ENCODE data around the gene PCGF1.

The PCGF1 gene

GRCh38 chr2:74507145-74507925, at the start of gene PCGF1:
TSS of gene PCGF1 (minus strand) at chr2:74507695. CDS start at chr2:74507668, 27 bp downstream.
- H3K4me1 ChIP-seq (ENCODE audit: control insufficient read depth in 5 of 5, insufficient read depth in 5 of 5, low read length in 5 of 5), result peaks cover 6 to 55% (median 53%) of the 10 kb centered on the region in 5 donors
- no peaks in the 10 kb centered on the region for H3K9me3 ChIP-seq (ENCODE audit: control insufficient read depth in 5 of 5, low read length in 5 of 5)
- H3K36me3 ChIP-seq (ENCODE audit: control insufficient read depth in 5 of 5, insufficient read depth in 5 of 5, low read length in 5 of 5), result peaks cover 0 to 14% (median 11%) of the 10 kb centered on the region in 5 donors
- H3K4me3 ChIP-seq (ENCODE audit: low read depth in 1 of 5, low read length in 5 of 5), result peak within 1 kb of the TSS; percentile 82 to 100 (median 99)
- peak within 1 kb of the TSS; percentile 83 to 96 (median 94) for H3K9ac ChIP-seq (ENCODE audit: low read length in 5 of 5)
- H3K27me3 ChIP-seq (ENCODE audit: control insufficient read depth in 5 of 5, insufficient read depth in 4 of 5, low read length in 5 of 5), result peaks cover 6 to 22% (median 17%) of the 10 kb centered on the region in 5 donors
- H3K27ac ChIP-seq (ENCODE audit: low read depth, low read length), result peak within 1 kb of the TSS; percentile 94

GRCh38 chr2:74556831-74557370, 49.4 kb upstream of the PCGF1 start:
- Histone ChIP-seq H3K4me3 (ENCODE audit: low read depth in 1 of 5, low read length in 5 of 5) (no peak overlapping the region), H3K27me3 (ENCODE audit: control insufficient read depth in 5 of 5, insufficient read depth in 4 of 5, low read length in 5 of 5) (peaks cover 0 to under 1% (median 0%) of the 10 kb centered on the region in 5 donors)

GRCh38 chr2:74556159-74556558, 48.7 kb upstream of the PCGF1 start:
- H3K9me3 ChIP-seq (ENCODE audit: control insufficient read depth in 5 of 5, low read length in 5 of 5), result no peaks in the 10 kb centered on the region
- H3K27me3 ChIP-seq (ENCODE audit: control insufficient read depth in 5 of 5, insufficient read depth in 4 of 5, low read length in 5 of 5), result no peaks in the 10 kb centered on the region
- peak overlapping the region; percentile 84 for H3K27ac ChIP-seq (ENCODE audit: low read depth, low read length)
- peaks cover 0 to 13% (median 9%) of the 10 kb centered on the region in 5 donors for H3K36me3 ChIP-seq (ENCODE audit: control insufficient read depth in 5 of 5, insufficient read depth in 5 of 5, low read length in 5 of 5)
- peak overlapping the region in 3 of 5 donors; percentile 31 to 74 (median 72) for H3K9ac ChIP-seq (ENCODE audit: low read length in 5 of 5)
- peak overlapping the region in 2 of 5 donors; percentile 79 to 89 for H3K4me3 ChIP-seq (ENCODE audit: low read depth in 1 of 5, low read length in 5 of 5)
- H3K4me1 ChIP-seq (ENCODE audit: control insufficient read depth in 5 of 5, insufficient read depth in 5 of 5, low read length in 5 of 5), result peaks cover 0 to 58% (median 46%) of the 10 kb centered on the region in 5 donors

More at GRCh38 chr2:74556831-74557370, 49.4 kb upstream of the PCGF1 start:
- Histone ChIP-seq H3K36me3 (ENCODE audit: control insufficient read depth in 5 of 5, insufficient read depth in 5 of 5, low read length in 5 of 5) (peaks cover 0 to 13% (median 9%) of the 10 kb centered on the region in 5 donors), H3K4me1 (ENCODE audit: control insufficient read depth in 5 of 5, insufficient read depth in 5 of 5, low read length in 5 of 5) (peaks cover 0 to 58% (median 46%) of the 10 kb centered on the region in 5 donors), H3K9me3 (ENCODE audit: control insufficient read depth in 5 of 5, low read length in 5 of 5) (no peaks in the 10 kb centered on the region), H3K27ac (ENCODE audit: low read depth, low read length) (peak overlapping the region; percentile 84), H3K9ac (ENCODE audit: low read length in 5 of 5) (no peak overlapping the region)

DNA sequence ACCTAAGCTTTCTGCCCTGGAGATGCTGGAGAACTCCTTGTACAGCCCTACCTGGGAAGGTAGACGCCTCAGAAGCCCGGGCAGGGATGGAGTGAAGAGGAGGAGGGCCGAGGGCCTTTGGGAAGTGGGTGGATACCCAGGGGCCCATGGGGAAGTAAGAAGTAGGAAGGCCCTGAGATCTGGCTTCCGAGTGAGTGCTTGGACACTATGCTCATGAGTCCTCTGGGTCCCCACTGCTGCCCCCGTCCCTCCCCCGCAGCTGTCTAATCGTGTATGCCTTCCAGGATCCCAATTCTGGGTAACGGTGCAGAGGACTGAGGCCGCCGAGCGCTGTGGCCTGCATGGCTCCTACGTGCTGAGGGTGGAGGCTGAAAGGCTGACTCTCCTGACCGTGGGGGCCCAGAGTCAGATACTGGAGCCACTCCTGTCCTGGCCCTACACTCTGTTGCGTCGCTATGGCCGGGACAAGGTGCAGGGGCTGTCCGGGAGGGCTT, 48.2 kb upstream of the PCGF1 start:
- H3K36me3 ChIP-seq (ENCODE audit: control insufficient read depth in 5 of 5, insufficient read depth in 5 of 5, low read length in 5 of 5), result peaks cover 0 to 13% (median 9%) of the 10 kb centered on the region in 5 donors
- H3K4me3 ChIP-seq (ENCODE audit: low read depth in 1 of 5, low read length in 5 of 5), result peak overlapping the region; percentile 74 to 89 (median 87)
- H3K9ac ChIP-seq (ENCODE audit: low read length in 5 of 5), result peak overlapping the region in 4 of 5 donors; percentile 66 to 79 (median 73)
- peak overlapping the region; percentile 84 for H3K27ac ChIP-seq (ENCODE audit: low read depth, low read length)
- peaks cover 0 to 58% (median 46%) of the 10 kb centered on the region in 5 donors for H3K4me1 ChIP-seq (ENCODE audit: control insufficient read depth in 5 of 5, insufficient read depth in 5 of 5, low read length in 5 of 5)
- no peaks in the 10 kb centered on the region for H3K9me3 ChIP-seq (ENCODE audit: control insufficient read depth in 5 of 5, low read length in 5 of 5)
- H3K27me3 ChIP-seq (ENCODE audit: control insufficient read depth in 5 of 5, insufficient read depth in 4 of 5, low read length in 5 of 5), result no peaks in the 10 kb centered on the region

GRCh38 chr2:74554820-74555531, 47.5 kb upstream of the PCGF1 start:
- Histone ChIP-seq H3K4me3 (ENCODE audit: low read depth in 1 of 5, low read length in 5 of 5) (peak overlapping the region; percentile 79 to 89 (median 87)), H3K27me3 (ENCODE audit: control insufficient read depth in 5 of 5, insufficient read depth in 4 of 5, low read length in 5 of 5) (no peaks in the 10 kb centered on the region), H3K27ac (ENCODE audit: low read depth, low read length) (peak overlapping the region; percentile 84)

DNA sequence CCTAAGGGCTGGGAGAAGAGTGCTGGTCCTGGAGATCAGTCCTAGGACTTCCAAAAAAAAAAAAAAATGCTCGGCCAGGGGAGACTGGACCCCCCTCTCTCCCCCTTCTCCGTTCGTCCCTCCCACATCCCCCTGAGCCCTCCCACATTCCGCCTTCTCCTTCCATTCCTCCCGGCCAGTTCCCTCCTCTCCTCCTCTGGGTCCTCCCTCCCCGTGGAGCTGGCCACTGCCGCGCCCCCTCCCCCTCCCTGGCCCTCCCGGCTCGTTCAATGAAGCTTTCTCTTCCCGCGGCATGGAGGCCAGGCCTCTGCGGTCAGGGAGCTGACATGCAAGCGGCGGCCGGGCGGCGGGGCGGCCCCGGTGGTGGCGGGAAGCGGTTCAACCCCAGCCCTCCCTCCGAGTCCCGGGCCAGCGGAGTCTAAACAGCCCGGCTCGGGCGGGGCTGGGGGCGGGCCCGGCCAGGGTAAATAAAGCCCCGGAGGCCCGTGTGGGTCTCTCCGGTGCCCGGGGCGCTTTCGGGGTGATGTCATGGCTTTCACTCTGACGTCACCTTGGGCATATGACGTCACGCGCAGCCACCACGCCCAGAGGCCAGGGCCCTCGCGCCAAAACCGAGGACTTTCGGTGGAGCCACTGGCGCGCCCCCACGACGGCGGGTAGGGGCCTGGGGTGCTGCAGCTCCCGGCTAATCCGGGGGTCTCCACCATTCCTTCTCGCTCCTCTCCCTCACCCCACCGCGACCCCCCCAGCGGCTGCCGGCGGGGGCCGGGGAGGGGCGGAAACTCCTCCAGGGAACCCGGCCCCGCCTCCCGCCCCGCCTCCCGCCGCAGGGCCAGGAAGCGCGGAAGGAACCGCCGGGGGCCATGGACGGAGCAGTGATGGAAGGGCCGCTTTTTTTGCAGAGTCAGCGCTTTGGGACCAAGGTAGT, 46.7 kb upstream of the PCGF1 start, which contains the start of the genes DOK1 and LOXL3:
DOK1 (plus strand) TSS at position 829 of the 928 bp plus-strand sequence; CDS start at position 864, 35 bp downstream.
LOXL3 (minus strand) TSS at position 51 of the 928 bp plus-strand sequence. CDS start 1,308 bp downstream, outside the sequence.
- Histone ChIP-seq H3K9me3 (ENCODE audit: control insufficient read depth in 5 of 5, low read length in 5 of 5) (no peaks in the 10 kb centered on the region), H3K36me3 (ENCODE audit: control insufficient read depth in 5 of 5, insufficient read depth in 5 of 5, low read length in 5 of 5) (peaks cover 0 to 13% (median 9%) of the 10 kb centered on the region in 5 donors), H3K4me1 (ENCODE audit: control insufficient read depth in 5 of 5, insufficient read depth in 5 of 5, low read length in 5 of 5) (peaks cover 2 to 61% (median 53%) of the 10 kb centered on the region in 5 donors), H3K27me3 (ENCODE audit: control insufficient read depth in 5 of 5, insufficient read depth in 4 of 5, low read length in 5 of 5) (no peaks in the 10 kb centered on the region), H3K9ac (ENCODE audit: low read length in 5 of 5) (peak within 1 kb of the TSS in 4 of 5 donors; percentile 66 to 79 (median 73)), H3K27ac (ENCODE audit: low read depth, low read length) (peak within 1 kb of the TSS; percentile 84), H3K4me3 (ENCODE audit: low read depth in 1 of 5, low read length in 5 of 5) (peak within 1 kb of the TSS; percentile 79 to 89 (median 87))

More at GRCh38 chr2:74554820-74555531, 47.5 kb upstream of the PCGF1 start:
- H3K36me3 ChIP-seq (ENCODE audit: control insufficient read depth in 5 of 5, insufficient read depth in 5 of 5, low read length in 5 of 5), result peaks cover 0 to 13% (median 9%) of the 10 kb centered on the region in 5 donors
- peak overlapping the region in 4 of 5 donors; percentile 66 to 79 (median 73) for H3K9ac ChIP-seq (ENCODE audit: low read length in 5 of 5)
- no peaks in the 10 kb centered on the region for H3K9me3 ChIP-seq (ENCODE audit: control insufficient read depth in 5 of 5, low read length in 5 of 5)
- H3K4me1 ChIP-seq (ENCODE audit: control insufficient read depth in 5 of 5, insufficient read depth in 5 of 5, low read length in 5 of 5), result peaks cover 0 to 55% (median 47%) of the 10 kb centered on the region in 5 donors

DNA sequence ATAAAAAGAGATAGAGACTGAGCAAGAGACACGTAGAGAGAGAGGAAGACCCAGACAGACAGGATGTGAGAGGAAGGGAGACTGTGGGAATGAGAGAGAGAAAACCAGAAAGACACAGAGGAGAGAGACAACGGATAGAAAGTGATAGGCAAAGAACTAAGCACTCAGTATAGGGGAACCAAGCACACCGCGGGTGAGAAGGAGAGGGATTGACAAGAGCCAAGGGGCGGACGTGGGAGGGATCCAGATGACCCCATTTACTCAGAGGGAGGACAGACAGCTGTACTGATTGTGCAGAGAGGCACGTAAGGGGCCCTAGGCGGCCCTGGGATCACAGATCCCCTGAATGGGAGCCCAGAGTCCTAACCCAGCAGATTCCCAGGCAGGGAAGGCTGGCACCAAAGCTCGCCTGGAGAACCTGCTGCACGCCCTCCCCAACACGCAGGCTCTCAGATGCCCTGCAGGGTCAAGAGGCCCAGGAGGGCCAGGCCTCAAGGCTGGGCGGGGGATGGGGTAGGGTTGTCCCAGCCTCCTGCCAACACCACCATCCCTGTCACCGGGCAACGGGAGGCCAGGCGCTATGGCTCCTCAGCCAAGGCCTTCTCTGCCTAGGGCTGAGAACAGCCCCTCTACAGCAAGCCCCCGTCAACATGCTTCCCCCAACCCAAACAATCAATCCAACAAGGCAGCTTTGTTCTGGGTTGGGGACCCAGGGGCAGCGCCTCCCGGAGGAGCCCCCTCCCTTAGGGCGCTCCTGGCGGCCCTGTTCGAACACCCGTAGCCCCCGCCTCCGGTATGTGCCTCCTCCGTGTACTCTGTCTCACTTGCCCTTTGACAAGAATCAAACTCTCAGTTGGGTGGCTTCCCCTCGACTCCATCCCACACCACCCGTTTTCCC, 45.7 kb upstream of the PCGF1 start:
- H3K36me3 ChIP-seq (ENCODE audit: control insufficient read depth in 5 of 5, insufficient read depth in 5 of 5, low read length in 5 of 5), result peaks cover 0 to 12% (median 9%) of the 10 kb centered on the region in 5 donors
- peaks cover 4 to 62% (median 52%) of the 10 kb centered on the region in 5 donors for H3K4me1 ChIP-seq (ENCODE audit: control insufficient read depth in 5 of 5, insufficient read depth in 5 of 5, low read length in 5 of 5)
- H3K9ac ChIP-seq (ENCODE audit: low read length in 5 of 5), result peak overlapping the region in 1 of 5 donors; percentile 2
- no peaks in the 10 kb centered on the region for H3K27me3 ChIP-seq (ENCODE audit: control insufficient read depth in 5 of 5, insufficient read depth in 4 of 5, low read length in 5 of 5)
- peak overlapping the region; percentile 84 for H3K27ac ChIP-seq (ENCODE audit: low read depth, low read length)
- peak overlapping the region in 4 of 5 donors; percentile 56 to 89 (median 88) for H3K4me3 ChIP-seq (ENCODE audit: low read depth in 1 of 5, low read length in 5 of 5)
- H3K9me3 ChIP-seq (ENCODE audit: control insufficient read depth in 5 of 5, low read length in 5 of 5), result no peaks in the 10 kb centered on the region

Measured in subcutaneous abdominal adipose tissue (tissue), 5 donors.